Skeletal muscle tissue (tissue), 4 donors: ENCODE results near the gene CISD3. TPM values are rescaled to one million over a fixed set of nuclear protein-coding genes. Genes with fewer than 3 reads are reported as not detected.

Source experiments
- H3K27ac ChIP-seq: one replicate; pipeline ENCODE4 v1.7.0; 2013; ENCODE audit warnings: mild to moderate bottlenecking, low read depth, low read length, inconsistent platforms
- H3K27me3 ChIP-seq, 3 donors: one replicate each; pipeline ENCODE4 v1.7.0; 2013; ENCODE audit warnings: low read length in 3 of 3; ENCODE audit not compliant: control insufficient read depth in 3 of 3, insufficient read depth in 3 of 3
- H3K36me3 ChIP-seq, 3 donors: one replicate each; pipeline ENCODE4 v1.7.0; 2013; ENCODE audit warnings: low read length in 3 of 3; ENCODE audit not compliant: control insufficient read depth in 3 of 3, insufficient read depth in 3 of 3
- H3K4me1 ChIP-seq, 3 donors: one replicate each; pipeline ENCODE4 v1.7.0; 2013; ENCODE audit warnings: low read length in 3 of 3, mild to moderate bottlenecking in 3 of 3; ENCODE audit not compliant: control insufficient read depth in 3 of 3, insufficient read depth in 3 of 3
- H3K4me3 ChIP-seq, 3 donors: one replicate each; pipeline ENCODE4 v1.7.0; 2013; ENCODE audit warnings: low read length in 3 of 3
- H3K9ac ChIP-seq, 3 donors: one replicate each; pipeline ENCODE4 v1.7.0; 2013; ENCODE audit warnings: low read length in 3 of 3, mild to moderate bottlenecking in 3 of 3, moderate library complexity in 2 of 3, low read depth in 1 of 3
- H3K9me3 ChIP-seq, 3 donors: one replicate each; pipeline ENCODE4 v1.7.0; 2013; ENCODE audit warnings: low read length in 3 of 3; ENCODE audit not compliant: control insufficient read depth in 3 of 3
- total RNA-seq: library from RNA; depleted of rRNA; stranded (reverse); fragments of >200 nt; gene quantifications from one replicate; pipeline ENCODE4 v1.2.3, GENCODE V29; 2014
- donor health status: Osteomylitis.

CISD3 gene
- total RNA-seq, 1 donor from 2014 or later, result 3.1 TPM

GRCh38 chr17:38701504-38702165, 28.5 kb upstream of the CISD3 start:
- H3K4me1 ChIP-seq, result peaks cover 23 to 46% (median 29%) of the 10 kb centered on the region in 3 donors

DNA sequence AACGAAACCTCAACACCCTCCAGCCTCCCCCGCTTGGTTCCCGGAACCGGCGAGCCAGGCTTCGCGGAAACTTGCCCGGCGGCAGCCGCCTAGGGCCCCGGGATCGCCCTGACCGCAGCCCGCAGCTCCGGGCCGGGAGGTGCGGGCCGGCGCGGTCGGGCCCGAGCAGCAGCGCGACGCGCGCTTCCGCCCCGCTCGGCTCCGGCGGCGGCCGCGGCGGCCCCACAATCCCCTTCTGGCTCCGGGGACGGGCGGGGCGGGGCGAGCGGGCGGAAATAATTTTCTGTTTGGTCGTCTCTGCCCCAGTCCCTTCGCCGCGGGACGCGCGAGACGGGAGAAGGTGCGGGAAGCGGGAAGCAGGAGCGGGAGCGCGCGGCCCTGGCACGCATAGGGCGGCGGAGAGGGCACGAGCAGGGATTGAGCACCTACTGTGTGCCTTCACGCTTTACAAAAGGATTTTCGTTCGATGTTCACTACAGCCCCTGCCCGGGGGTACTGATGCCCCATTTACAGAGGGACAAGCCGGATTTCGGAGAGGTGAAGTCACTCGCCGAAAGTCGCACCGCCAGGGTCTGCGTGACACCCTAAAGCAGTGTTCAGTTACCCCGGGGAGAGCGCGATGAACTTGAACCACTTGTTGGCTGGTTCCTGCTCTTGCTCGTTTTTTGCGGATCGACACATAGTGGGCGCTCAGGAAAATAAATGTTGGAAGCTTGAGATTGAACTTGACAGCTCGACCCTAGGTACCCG, 27.8 kb upstream of the CISD3 start:
- Histone ChIP-seq H3K4me1 (peaks cover 29 to 53% (median 36%) of the 10 kb centered on the region in 3 donors), H3K27ac (peak overlapping the region; percentile 98), H3K27me3 (no peaks in the 10 kb centered on the region), H3K36me3 (peaks cover 2% of the 10 kb centered on the region in 3 donors), H3K4me3 (peak overlapping the region; percentile 88 to 96 (median 92)), H3K9ac (peak overlapping the region; percentile 97 to 98 (median 97)), H3K9me3 (no peaks in the 10 kb centered on the region)

More at GRCh38 chr17:38701504-38702165, 28.5 kb upstream of the CISD3 start:
- peak overlapping the region; percentile 75 to 97 (median 92) for H3K9ac ChIP-seq
- H3K4me3 ChIP-seq, result peak overlapping the region; percentile 87 to 91 (median 88)
- H3K27me3 ChIP-seq, result no peaks in the 10 kb centered on the region
- no peaks in the 10 kb centered on the region for H3K9me3 ChIP-seq
- no peaks in the 10 kb centered on the region for H3K36me3 ChIP-seq
- peak overlapping the region; percentile 98 for H3K27ac ChIP-seq

DNA sequence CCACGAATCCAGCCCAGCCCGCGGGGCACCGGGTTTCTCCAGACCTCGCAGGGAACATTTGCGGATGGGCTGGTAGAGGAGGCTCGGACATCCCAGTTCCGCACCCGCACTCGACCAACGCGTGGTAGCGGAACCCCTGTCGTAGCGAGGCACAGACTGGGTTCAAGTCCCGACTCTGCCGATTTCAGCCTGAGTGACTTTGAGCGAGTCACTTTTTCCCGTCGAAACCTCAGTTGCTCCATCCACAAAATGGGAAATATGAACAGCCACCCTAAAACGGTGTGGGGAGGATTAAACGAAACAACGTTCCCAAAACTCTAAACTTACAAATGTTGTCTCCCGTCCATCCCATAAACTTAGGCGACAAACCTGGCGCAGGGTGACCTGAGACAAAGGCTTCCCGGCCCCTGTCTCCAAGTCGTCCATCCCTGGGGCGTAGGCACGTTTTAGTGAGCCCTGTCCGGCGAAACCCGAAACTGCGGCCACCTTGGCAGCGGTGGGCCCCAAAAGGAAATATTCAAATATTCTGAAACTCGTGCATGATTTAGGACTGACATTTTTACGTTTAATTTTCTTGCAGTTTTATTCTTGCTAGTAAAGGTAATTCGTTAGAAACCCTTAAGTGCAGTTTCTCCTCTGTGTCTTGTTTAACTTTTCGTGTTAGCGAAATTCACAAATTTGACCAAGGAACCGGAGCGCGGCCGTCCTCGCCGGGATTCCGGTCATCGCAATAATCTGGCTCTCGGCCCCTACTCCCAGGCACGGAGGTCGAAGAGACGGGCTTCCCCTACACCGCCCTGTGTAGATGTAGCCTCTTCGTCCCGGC, 27.0 kb upstream of the CISD3 start:
- peak overlapping the region; percentile 88 to 96 (median 92) for H3K4me3 ChIP-seq
- peak overlapping the region; percentile 98 for H3K27ac ChIP-seq
- H3K4me1 ChIP-seq, result peaks cover 35 to 60% (median 36%) of the 10 kb centered on the region in 3 donors
- H3K36me3 ChIP-seq, result peaks cover 3 to 10% (median 6%) of the 10 kb centered on the region in 3 donors
- peak overlapping the region; percentile 97 to 98 (median 97) for H3K9ac ChIP-seq
- H3K27me3 ChIP-seq, result no peaks in the 10 kb centered on the region
- no peaks in the 10 kb centered on the region for H3K9me3 ChIP-seq

DNA sequence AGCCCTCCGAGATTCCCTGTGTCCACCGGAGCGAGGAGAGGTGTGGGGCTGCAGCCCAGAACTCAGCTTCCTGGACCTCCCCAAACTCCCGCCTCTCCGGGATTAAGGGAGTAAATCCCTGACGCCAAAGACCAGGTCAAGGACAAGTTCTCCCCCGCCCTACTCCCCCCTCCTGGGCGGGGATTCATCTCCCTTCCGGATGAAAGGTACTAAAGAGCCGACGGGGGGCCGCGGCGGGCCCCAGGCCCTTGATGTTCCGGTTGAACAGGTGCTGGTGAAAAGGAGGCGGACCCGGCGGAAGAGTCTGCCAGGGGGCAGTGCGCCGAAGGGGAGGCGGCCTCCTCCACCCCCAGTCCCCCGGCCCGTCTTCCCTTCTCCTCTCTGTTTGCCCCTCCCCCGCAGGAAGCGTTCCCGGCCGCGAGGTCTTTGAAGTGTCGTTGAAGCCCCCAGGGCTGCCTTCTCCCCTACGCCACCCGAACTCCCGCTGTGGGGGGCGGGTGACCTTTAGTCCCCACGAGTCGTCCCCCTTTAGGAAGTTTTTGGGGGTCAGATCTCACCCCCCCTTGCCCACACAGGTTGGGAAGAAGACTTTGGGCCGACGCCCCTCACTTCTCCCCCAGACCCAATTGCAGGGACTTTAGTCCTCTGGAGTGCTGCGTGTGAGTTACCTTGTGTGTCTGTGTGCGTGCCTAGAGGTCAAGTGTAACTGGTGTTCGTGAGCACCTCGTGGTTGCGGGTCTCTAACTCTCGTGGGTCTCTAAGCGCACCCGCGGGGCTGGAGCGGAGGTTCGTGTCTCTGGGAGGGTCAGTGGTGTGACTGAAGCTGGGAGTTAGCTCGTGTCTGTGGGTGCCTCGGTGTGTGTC, 26.2 kb upstream of the CISD3 start:
- H3K4me3 ChIP-seq, result peak overlapping the region; percentile 88 to 96 (median 92)
- H3K36me3 ChIP-seq, result peaks cover 3 to 14% (median 8%) of the 10 kb centered on the region in 3 donors
- peak overlapping the region; percentile 98 for H3K27ac ChIP-seq
- no peaks in the 10 kb centered on the region for H3K27me3 ChIP-seq
- H3K9ac ChIP-seq, result peak overlapping the region; percentile 97 to 98 (median 97)
- H3K9me3 ChIP-seq, result no peaks in the 10 kb centered on the region
- peaks cover 39 to 65% (median 40%) of the 10 kb centered on the region in 3 donors for H3K4me1 ChIP-seq

DNA sequence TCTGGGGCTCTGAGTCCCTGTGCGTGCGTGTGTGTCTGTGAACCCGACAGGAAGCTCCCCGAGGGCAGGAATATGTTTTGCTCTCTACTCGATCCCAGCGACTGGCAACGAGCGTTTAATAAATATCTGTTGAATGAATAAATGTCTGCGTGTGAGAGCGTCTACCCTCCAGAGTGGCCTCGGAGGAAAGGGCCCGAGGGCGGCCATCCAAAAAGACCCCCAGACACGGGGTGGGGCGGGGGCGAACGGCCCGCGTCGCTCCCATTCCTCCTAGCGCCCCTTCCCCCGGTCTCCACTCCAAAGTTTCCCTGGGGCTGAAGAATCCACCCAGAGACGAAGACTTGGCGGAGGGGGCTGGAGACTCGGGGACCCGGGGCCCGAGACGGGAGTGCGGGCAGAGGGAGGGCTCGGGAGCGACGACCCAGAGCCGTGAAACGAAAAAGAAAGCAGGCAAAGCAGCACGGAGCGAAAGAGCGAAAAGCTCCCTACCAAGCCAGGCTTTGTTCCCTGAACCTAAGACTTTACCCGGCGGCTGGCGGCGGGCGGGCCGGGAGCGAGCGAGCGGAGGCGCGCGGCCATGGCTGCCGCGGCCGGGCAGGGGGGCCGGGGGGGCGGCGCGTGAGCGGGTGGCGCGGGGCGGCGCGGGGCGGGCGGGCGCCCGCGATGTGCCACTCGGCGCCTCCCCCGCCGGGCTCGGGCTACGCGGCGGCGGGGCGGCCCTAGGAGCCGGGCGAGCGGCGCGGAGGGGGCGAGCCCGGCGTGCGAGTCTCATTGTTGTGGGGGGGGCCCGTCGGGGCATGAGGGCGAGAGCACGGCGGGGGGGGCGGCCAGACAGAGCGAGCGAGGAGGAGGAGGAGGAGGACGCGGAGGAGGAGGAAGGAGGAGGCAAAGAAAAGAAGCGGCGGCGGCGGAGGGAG, 25.3 kb upstream of the CISD3 start, which contains the start of gene MLLT6:
MLLT6 (plus strand) TSS at position 668 of the 917 bp plus-strand sequence. CDS start 360 bp downstream, outside the sequence.
- peaks cover 10 to 20% (median 14%) of the 10 kb centered on the region in 3 donors for H3K36me3 ChIP-seq
- peak within 1 kb of the TSS; percentile 97 to 98 (median 97) for H3K9ac ChIP-seq
- H3K9me3 ChIP-seq, result no peaks in the 10 kb centered on the region
- peak within 1 kb of the TSS; percentile 98 for H3K27ac ChIP-seq
- no peaks in the 10 kb centered on the region for H3K27me3 ChIP-seq
- H3K4me1 ChIP-seq, result peaks cover 48 to 69% (median 49%) of the 10 kb centered on the region in 3 donors
- H3K4me3 ChIP-seq, result peak within 1 kb of the TSS; percentile 88 to 96 (median 92)

DNA sequence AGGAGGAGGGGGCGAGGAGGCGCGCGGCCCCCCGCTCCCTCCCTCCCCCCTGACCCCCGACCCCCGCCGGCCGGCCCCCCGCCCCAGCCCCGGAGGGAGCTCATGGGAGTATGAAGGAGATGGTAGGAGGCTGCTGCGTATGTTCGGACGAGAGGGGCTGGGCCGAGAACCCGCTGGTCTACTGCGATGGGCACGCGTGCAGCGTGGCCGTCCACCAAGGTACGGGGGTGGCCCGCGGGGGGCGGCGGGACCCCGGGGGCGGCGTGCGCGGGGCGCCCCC, 24.7 kb upstream of the CISD3 start:
- Histone ChIP-seq H3K4me1 (peaks cover 53 to 74% (median 55%) of the 10 kb centered on the region in 3 donors), H3K9ac (peak overlapping the region in 2 of 3 donors; percentile 72 to 86), H3K36me3 (peaks cover 14 to 20% (median 14%) of the 10 kb centered on the region in 3 donors), H3K4me3 (peak overlapping the region; percentile 76 to 83 (median 76)), H3K9me3 (no peaks in the 10 kb centered on the region), H3K27ac (peak overlapping the region; percentile 98), H3K27me3 (no peaks in the 10 kb centered on the region)

- no peaks in the 10 kb centered on the region for H3K27me3 ChIP-seq
- H3K4me1 ChIP-seq, result peaks cover 57 to 77% (median 58%) of the 10 kb centered on the region in 3 donors
- peaks cover 15 to 20% (median 15%) of the 10 kb centered on the region in 3 donors for H3K36me3 ChIP-seq
- peak overlapping the region; percentile 98 for H3K27ac ChIP-seq
- peak overlapping the region; percentile 76 to 83 (median 76) for H3K4me3 ChIP-seq
- H3K9ac ChIP-seq, result peak overlapping the region; percentile 72 to 86 (median 72)
- H3K9me3 ChIP-seq, result no peaks in the 10 kb centered on the region
Observed at GRCh38 chr17:38705803-38706504, 24.2 kb upstream of the CISD3 start.
